Spinal cord (tissue), 10 donors: ENCODE measurements around the gene KIF1A. TPM values are rescaled to one million over a fixed set of nuclear protein-coding genes. Genes with fewer than 3 reads are reported as not detected.

ENCODE experiments used
- DNase-seq, 6 donors: peaks; one replicate each; pipeline versions ENCODE4 v3.0.0 to v3.0.0-alpha.2; 2013 to 2015; ENCODE audit warnings: low spot score in 6 of 6, low read depth in 4 of 6
- H3K27ac ChIP-seq: one replicate; pipeline ENCODE4 v1.5.1; 2013; ENCODE audit warnings: low read depth, low read length, control low read depth
- H3K27me3 ChIP-seq: one replicate; pipeline ENCODE4 v1.6.1; 2013; ENCODE audit warnings: low read length; ENCODE audit not compliant: control insufficient read depth, insufficient read depth
- H3K36me3 ChIP-seq: one replicate; pipeline ENCODE4 v1.6.1; 2013; ENCODE audit warnings: low read length; ENCODE audit not compliant: control insufficient read depth, insufficient read depth
- H3K4me1 ChIP-seq: one replicate; pipeline ENCODE4 v1.6.1; 2013; ENCODE audit warnings: low read length; ENCODE audit not compliant: control insufficient read depth, insufficient read depth
- H3K4me3 ChIP-seq: one replicate; pipeline ENCODE4 v1.5.1; 2013; ENCODE audit warnings: low read depth, low read length, control low read depth
- H3K9me3 ChIP-seq: one replicate; pipeline ENCODE4 v1.6.1; 2013; ENCODE audit warnings: low read length; ENCODE audit not compliant: control insufficient read depth, insufficient read depth
- WGBS: methylation state at CpG from one replicate; pipeline ENCODE4 v1.1.5; 2013; ENCODE audit warnings: missing lambda C conversion rate; ENCODE audit not compliant: insufficient coverage; 5-methylcytosine and 5-hydroxymethylcytosine counted together
- polyA plus RNA-seq, 2 donors: library from polyadenylated mRNA; unstranded; fragments of 120-200 nt; gene quantifications; one replicate each; pipeline ENCODE4 v1.2.1, GENCODE V29; 2013; ENCODE audit not compliant: insufficient read length in 2 of 2
- total RNA-seq, 2 donors: library from RNA; depleted of rRNA in 1 of 2; stranded (reverse); fragments of 120-200 nt in 1 of 2; fragments of >200 nt in 1 of 2; gene quantifications; one replicate each; pipeline versions ENCODE4 v1.2.3 to v1.2.4, GENCODE V29; 2013 to 2014
- donor health status: healthy.

KIF1A gene
- total and polyA plus RNA-seq, 4 donors: 125 to 519 (median 317) TPM

- Histone ChIP-seq H3K27ac (no peak overlapping the region), H3K4me3 (no peak overlapping the region), H3K9me3 (no peaks in the 10 kb centered on the region), H3K36me3 (peaks cover 42% of the 10 kb centered on the region), H3K27me3 (no peaks in the 10 kb centered on the region), H3K4me1 (peaks cover 18% of the 10 kb centered on the region)
- whole genome bisulfite sequencing: 77% methylated on average over 5 of the region's 5 CpGs
- DNase-seq: no peak
These were observed 108.3 kb downstream of the KIF1A start for GRCh38 chr2:240711701-240712100.

GRCh38 chr2:240711296-240711695, 108.7 kb downstream of the KIF1A start:
- 92% methylated on average over 9 of the region's 9 CpGs for WGBS
- DNase-seq: no peak
- no peak overlapping the region for H3K27ac ChIP-seq
- H3K4me3 ChIP-seq: no peak overlapping the region
- peaks cover 18% of the 10 kb centered on the region for H3K4me1 ChIP-seq
- H3K27me3 ChIP-seq: no peaks in the 10 kb centered on the region
- no peaks in the 10 kb centered on the region for H3K9me3 ChIP-seq
- peaks cover 37% of the 10 kb centered on the region for H3K36me3 ChIP-seq

GRCh38 chr2:240708457-240708856, 111.6 kb downstream of the KIF1A start:
- Histone ChIP-seq H3K9me3 (no peaks in the 10 kb centered on the region), H3K27me3 (no peaks in the 10 kb centered on the region), H3K4me1 (no peaks in the 10 kb centered on the region), H3K4me3 (no peak overlapping the region), H3K27ac (no peak overlapping the region), H3K36me3 (peaks cover 9% of the 10 kb centered on the region)
- WGBS: 79% methylated on average over 5 of the region's 7 CpGs
- DNase-seq: no peak

- H3K9me3 ChIP-seq: no peaks in the 10 kb centered on the region
- 67% methylated on average over 8 of the region's 10 CpGs for WGBS
- no peak overlapping the region for H3K4me3 ChIP-seq
- H3K27ac ChIP-seq: no peak overlapping the region
- peaks cover 3% of the 10 kb centered on the region for H3K36me3 ChIP-seq
- no peaks in the 10 kb centered on the region for H3K27me3 ChIP-seq
- DNase-seq: no peak
- H3K4me1 ChIP-seq: no peaks in the 10 kb centered on the region
These were observed 112.2 kb downstream of the KIF1A start for GRCh38 chr2:240707821-240708220.

- H3K27me3 ChIP-seq: no peaks in the 10 kb centered on the region
- H3K36me3 ChIP-seq: peaks cover 2% of the 10 kb centered on the region
- H3K4me3 ChIP-seq: no peak overlapping the region
- WGBS: 39% methylated on average over 4 of the region's 15 CpGs
- H3K27ac ChIP-seq: no peak overlapping the region
- DNase-seq: no peak
- no peaks in the 10 kb centered on the region for H3K4me1 ChIP-seq
- H3K9me3 ChIP-seq: no peaks in the 10 kb centered on the region
These were observed 112.8 kb downstream of the KIF1A start for GRCh38 chr2:240707043-240707756.

- Histone ChIP-seq H3K4me3 (no peak overlapping the region), H3K27me3 (no peaks in the 10 kb centered on the region), H3K4me1 (no peaks in the 10 kb centered on the region), H3K36me3 (no peaks in the 10 kb centered on the region), H3K9me3 (no peaks in the 10 kb centered on the region), H3K27ac (no peak overlapping the region)
- DNase-seq: no peak
- WGBS: 84% methylated on average over 8 of the region's 12 CpGs
These were observed 114.7 kb downstream of the KIF1A start for GRCh38 chr2:240705204-240705791.

GRCh38 chr2:240704651-240705050, 115.4 kb downstream of the KIF1A start:
- Histone ChIP-seq H3K36me3 (no peaks in the 10 kb centered on the region), H3K4me3 (no peak overlapping the region), H3K27me3 (no peaks in the 10 kb centered on the region), H3K9me3 (no peaks in the 10 kb centered on the region), H3K27ac (no peak overlapping the region), H3K4me1 (no peaks in the 10 kb centered on the region)
- no peak for DNase-seq
- WGBS: 54% methylated on average over 16 of the region's 19 CpGs

GRCh38 chr2:240703417-240704341, 116.3 kb downstream of the KIF1A start:
- WGBS: 77% methylated on average over 13 of the region's 18 CpGs
- DNase-seq: no peak
- no peak overlapping the region for H3K27ac ChIP-seq
- H3K4me3 ChIP-seq: no peak overlapping the region
- H3K9me3 ChIP-seq: no peaks in the 10 kb centered on the region
- no peaks in the 10 kb centered on the region for H3K27me3 ChIP-seq
- no peaks in the 10 kb centered on the region for H3K36me3 ChIP-seq
- H3K4me1 ChIP-seq: no peaks in the 10 kb centered on the region

GRCh38 chr2:240702640-240703011, 117.4 kb downstream of the KIF1A start:
- no peaks in the 10 kb centered on the region for H3K9me3 ChIP-seq
- DNase-seq: no peak
- no peaks in the 10 kb centered on the region for H3K36me3 ChIP-seq
- no peaks in the 10 kb centered on the region for H3K27me3 ChIP-seq
- no peaks in the 10 kb centered on the region for H3K4me1 ChIP-seq
- H3K4me3 ChIP-seq: no peak overlapping the region
- no peak overlapping the region for H3K27ac ChIP-seq
- WGBS: 90% methylated on average over 9 of the region's 9 CpGs
